HepG2 (cell line): ENCODE measurements around the gene RAPSN. TPM values are rescaled to one million over a fixed set of nuclear protein-coding genes. Genes with fewer than 3 reads are reported as not detected.

Experiments
- AHR ChIP-seq: IDR thresholded peaks from 2 replicates; pipeline ENCODE4 v1.6.1; 2018; ENCODE audit warnings: missing genetic modification reagents, missing compliant biosample characterization
- BRF2 ChIP-seq: sonication (generic); formaldehyde crosslinking; IDR thresholded peaks from 2 replicates; pipeline ENCODE4 v1.8.1; 2022; ENCODE audit warnings: mild to moderate bottlenecking, missing genetic modification reagents
- CEBPB ChIP-seq: IDR thresholded peaks from 2 replicates; pipeline ENCODE4 v1.6.1; 2011; ENCODE audit warnings: low read depth, low read length, improper control_type of control experiment, borderline replicate concordance
- GABPA ChIP-seq, 2 experiments: IDR thresholded peaks; 2 replicates each; pipeline ENCODE4 v1.6.1; 2011 to 2016; ENCODE audit warnings: low read depth in 2 of 2, low read length in 1 of 2, missing biosample characterization in 1 of 2, missing genetic modification characterization in 1 of 2
- HOXA5 ChIP-seq: sonication (generic); formaldehyde crosslinking; IDR thresholded peaks from 2 replicates; pipeline ENCODE4 v1.4.0; 2020; ENCODE audit warnings: missing genetic modification reagents
- MIER3 ChIP-seq: IDR thresholded peaks from 2 replicates; pipeline ENCODE4 v1.6.1; 2016; ENCODE audit warnings: missing compliant biosample characterization, borderline replicate concordance
- MIXL1 ChIP-seq: IDR thresholded peaks from 2 replicates; pipeline ENCODE4 v1.6.1; 2016
- MXD4 ChIP-seq: IDR thresholded peaks from 2 replicates; pipeline ENCODE4 v1.6.1; 2016; ENCODE audit warnings: mild to moderate bottlenecking, missing biosample characterization, missing genetic modification reagents
- PRDM15 ChIP-seq: sonication (generic); formaldehyde crosslinking; IDR thresholded peaks from 2 replicates; pipeline ENCODE4 v1.4.0; 2020; ENCODE audit warnings: missing genetic modification reagents
- ZFP36L2 ChIP-seq: sonication (generic); formaldehyde crosslinking; IDR thresholded peaks from 2 replicates; pipeline ENCODE4 v1.4.0; 2020; ENCODE audit warnings: missing genetic modification reagents
- ZNF121 ChIP-seq: sonication (generic); formaldehyde crosslinking; IDR thresholded peaks from 2 replicates; pipeline ENCODE4 v1.5.0; 2020; ENCODE audit warnings: mild to moderate bottlenecking, missing genetic modification reagents
- ZNF232 ChIP-seq: sonication (generic); formaldehyde crosslinking; IDR thresholded peaks from 2 replicates; pipeline ENCODE4 v1.4.0; 2020; ENCODE audit warnings: missing genetic modification reagents, borderline replicate concordance
- ZNF574 ChIP-seq: sonication (generic); formaldehyde crosslinking; IDR thresholded peaks from 2 replicates; pipeline ENCODE4 v1.4.0; 2020; ENCODE audit warnings: missing genetic modification reagents
- ZNF629 ChIP-seq: sonication (generic); formaldehyde crosslinking; conservative IDR thresholded peaks from 2 replicates; pipeline ENCODE4 v1.5.0; 2020; ENCODE audit warnings: missing genetic modification reagents
- ZNF839 ChIP-seq: sonication (generic); formaldehyde crosslinking; IDR thresholded peaks from 2 replicates; pipeline ENCODE4 v1.4.0; 2020; ENCODE audit warnings: missing genetic modification reagents, mild to moderate bottlenecking, borderline replicate concordance
- polyA plus RNA-seq, 8 experiments: library from polyadenylated mRNA; depleted of rRNA in 3 of 8; stranded (reverse) in 7 of 8; unstranded in 1 of 8; fragments of >200 nt; fragmentation: Illumina TruSeq in 4 of 8; extraction: Trizol in 4 of 8; gene quantifications; 2 replicates each; pipeline versions ENCODE4 v1.2.1 to v1.2.3, GENCODE V29; 2011 to 2016; ENCODE audit warnings: low read depth in 4 of 8, missing spikeins in 1 of 8, mixed read lengths in 1 of 8; ENCODE audit not compliant: insufficient read depth in 1 of 8
- total RNA-seq, 5 experiments: library from RNA; depleted of rRNA; stranded (reverse); fragments of >200 nt; fragmentation: Illumina TruSeq; extraction: Trizol; gene quantifications; 2 replicates each; pipeline ENCODE4 v1.2.3, GENCODE V29; 2016; ENCODE audit warnings: low read depth in 1 of 5

RAPSN gene
- total and polyA plus RNA-seq, 2 of the 13 experiments (the other 11 are each of a cell fraction or from before 2014, with no cell fraction given) = 0.15 to 1.2 TPM

GRCh38 chr11:47407746-47408590 is 41.0 kb downstream of the RAPSN start, which contains the start of gene SLC39A13 (continued):
- TF ChIP-seq PRDM15 (CRISPR knock-in tag) = no peak; the same call in 1 of the 2 replicates
- peak; percentile 61; the same call in 1 of the 2 replicates for TF ChIP-seq ZNF121 (CRISPR knock-in tag)
- no peak for TF ChIP-seq CEBPB
- no peak for TF ChIP-seq BRF2 (CRISPR knock-in tag)
- no peak; the same call in 1 of the 2 replicates for TF ChIP-seq ZNF839
- TF ChIP-seq MXD4 (CRISPR knock-in tag) = peak; percentile 92; the same call in 1 of the 2 replicates
- peak; percentile 95 for TF ChIP-seq ZNF574 (CRISPR knock-in tag)
- TF ChIP-seq MIXL1 (CRISPR knock-in tag) = peak; percentile 53; the same call in 1 of the 2 replicates
- TF ChIP-seq AHR (CRISPR knock-in tag) = peak; percentile 70; the same call in 1 of the 2 replicates
- TF ChIP-seq HOXA5 (CRISPR knock-in tag) = peak; percentile 80; the same call in 1 of the 2 replicates
- TF ChIP-seq ZNF629 = peak; percentile 17; the same call in 1 of the 2 replicates
- no peak for TF ChIP-seq ZFP36L2 (CRISPR knock-in tag)
- no peak; the same call in 1 of the 2 replicates for TF ChIP-seq MIER3 (CRISPR knock-in tag)
- TF ChIP-seq ZNF232 = peak; percentile 70; the same call in 1 of the 2 replicates
- TF ChIP-seq GABPA (IDR thresholded peaks at IDR 0.05; ENCODE audit: low read depth, low read length) = peak; percentile 98
- TF ChIP-seq GABPA (CRISPR knock-in tag; IDR thresholded peaks at IDR 0.05; ENCODE audit: low read depth) = peak; percentile 89
